Breast epithelium (tissue), 3 donors: ENCODE results near the gene NUDT1.

Source experiments
- POLR2A ChIP-seq: fragments of 450-650 bp; IDR thresholded peaks from one replicate; pipeline ENCODE4 v1.6.1; 2016; ENCODE audit warnings: antibody characterized with exemption, mild to moderate bottlenecking, moderate library complexity
- TF ChIP-seq, protein P1 (sequence below), 3 donors: fragments of 450-650 bp; IDR thresholded peaks; one replicate each; pipeline ENCODE4 v1.5.1; 2016 to 2017; ENCODE audit warnings: antibody characterized with exemption in 3 of 3, mild to moderate bottlenecking in 3 of 3, moderate library complexity in 3 of 3

GRCh38 chr7:2275101-2275500 lies 33.1 kb downstream of the NUDT1 start:
- no peak for TF ChIP-seq POLR2A
- TF ChIP-seq, protein P1, sequence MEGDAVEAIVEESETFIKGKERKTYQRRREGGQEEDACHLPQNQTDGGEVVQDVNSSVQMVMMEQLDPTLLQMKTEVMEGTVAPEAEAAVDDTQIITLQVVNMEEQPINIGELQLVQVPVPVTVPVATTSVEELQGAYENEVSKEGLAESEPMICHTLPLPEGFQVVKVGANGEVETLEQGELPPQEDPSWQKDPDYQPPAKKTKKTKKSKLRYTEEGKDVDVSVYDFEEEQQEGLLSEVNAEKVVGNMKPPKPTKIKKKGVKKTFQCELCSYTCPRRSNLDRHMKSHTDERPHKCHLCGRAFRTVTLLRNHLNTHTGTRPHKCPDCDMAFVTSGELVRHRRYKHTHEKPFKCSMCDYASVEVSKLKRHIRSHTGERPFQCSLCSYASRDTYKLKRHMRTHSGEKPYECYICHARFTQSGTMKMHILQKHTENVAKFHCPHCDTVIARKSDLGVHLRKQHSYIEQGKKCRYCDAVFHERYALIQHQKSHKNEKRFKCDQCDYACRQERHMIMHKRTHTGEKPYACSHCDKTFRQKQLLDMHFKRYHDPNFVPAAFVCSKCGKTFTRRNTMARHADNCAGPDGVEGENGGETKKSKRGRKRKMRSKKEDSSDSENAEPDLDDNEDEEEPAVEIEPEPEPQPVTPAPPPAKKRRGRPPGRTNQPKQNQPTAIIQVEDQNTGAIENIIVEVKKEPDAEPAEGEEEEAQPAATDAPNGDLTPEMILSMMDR (IDR thresholded peaks at IDR 0.05), result no peak
